Activated T-cell treated with anti-CD3 and anti-CD28 coated beads for 1 hour (primary cell): ENCODE results near the gene HLA-DQB2.
"Not testable (repeated sequence)": the region's sequence is repeated elsewhere in the genome, so short reads cannot be mapped to it uniquely, and the experiment has no call there.

Experiments
- DNase-seq: peaks from one replicate; pipeline ENCODE4 v3.0.0-alpha.2; 2020; ENCODE audit warnings: low read depth

The HLA-DQB2 gene

DNA sequence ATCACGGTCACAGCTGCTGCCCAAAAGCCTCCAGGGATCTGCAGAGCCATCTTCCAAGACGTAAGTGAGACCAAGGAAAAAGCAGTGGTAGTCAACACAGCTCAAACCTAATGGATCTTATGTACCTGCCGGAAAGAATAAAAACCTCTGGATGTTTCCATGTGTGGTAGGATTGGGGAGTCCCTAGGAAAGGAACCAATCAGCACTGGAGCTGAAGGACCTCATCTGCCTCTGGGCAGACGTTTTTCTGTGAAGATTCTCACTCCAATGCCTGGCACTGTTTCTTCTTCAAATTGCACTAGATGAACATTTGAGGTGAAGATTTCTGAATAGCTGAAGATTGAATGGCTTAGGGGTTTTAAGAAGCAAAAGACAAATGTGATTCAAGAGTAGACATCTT, at the start of gene HLA-DQB2:
Gene HLA-DQB2, minus strand, starts transcription at position 112 of the 400 bp plus-strand sequence. Its CDS starts 62 bp downstream, at position 50.
- DNase-seq: no peak

- no peak for DNase-seq
Measured at GRCh38 chr6:32809171-32809570, 45.8 kb upstream of the HLA-DQB2 start.

GRCh38 chr6:32807020-32807580, 43.8 kb upstream of the HLA-DQB2 start:
- DNase-seq: no peak

GRCh38 chr6:32805404-32805803, 42.1 kb upstream of the HLA-DQB2 start:
- not testable (repeated sequence) for DNase-seq

DNA sequence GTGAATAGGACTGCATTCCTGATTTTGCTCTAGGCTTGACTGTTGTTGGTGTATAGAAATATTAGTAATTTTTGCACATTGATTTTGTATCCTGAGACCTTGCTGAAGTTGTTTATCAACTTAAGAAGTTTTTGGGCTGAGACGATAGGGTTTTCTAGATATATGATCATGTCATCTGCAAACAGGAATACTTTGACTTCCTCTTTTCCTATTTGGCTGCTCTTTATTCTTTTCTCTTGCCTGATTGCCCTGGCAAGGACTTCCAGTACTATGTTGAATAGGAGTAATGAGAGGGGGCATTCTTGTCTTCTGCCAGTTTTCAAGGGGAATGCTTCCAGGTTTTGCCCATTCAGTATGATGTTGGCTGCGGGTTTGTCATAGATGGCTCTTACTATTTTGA, 40.1 kb upstream of the HLA-DQB2 start:
- DNase-seq: no peak

DNA sequence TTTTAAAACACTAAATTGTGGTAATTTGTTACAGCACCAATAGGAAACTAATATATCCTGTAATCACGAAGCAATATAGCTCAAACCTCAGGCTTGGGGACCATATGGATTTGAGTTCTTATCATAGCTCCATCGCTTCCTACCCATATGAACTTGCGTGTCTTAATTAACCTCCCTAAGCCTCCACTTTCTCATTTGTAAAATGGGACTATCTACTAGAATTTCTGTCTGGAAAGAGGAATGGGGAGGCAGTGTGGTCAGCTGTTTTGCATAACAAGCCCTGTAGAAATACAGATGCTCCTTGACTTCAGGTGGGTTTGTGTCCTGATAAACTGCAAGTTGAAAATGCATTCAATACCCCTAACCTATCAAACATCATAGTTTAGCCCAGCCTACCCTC, 36.4 kb upstream of the HLA-DQB2 start:
- no peak for DNase-seq

GRCh38 chr6:32799168-32799567, 35.8 kb upstream of the HLA-DQB2 start:
- no peak for DNase-seq

DNA sequence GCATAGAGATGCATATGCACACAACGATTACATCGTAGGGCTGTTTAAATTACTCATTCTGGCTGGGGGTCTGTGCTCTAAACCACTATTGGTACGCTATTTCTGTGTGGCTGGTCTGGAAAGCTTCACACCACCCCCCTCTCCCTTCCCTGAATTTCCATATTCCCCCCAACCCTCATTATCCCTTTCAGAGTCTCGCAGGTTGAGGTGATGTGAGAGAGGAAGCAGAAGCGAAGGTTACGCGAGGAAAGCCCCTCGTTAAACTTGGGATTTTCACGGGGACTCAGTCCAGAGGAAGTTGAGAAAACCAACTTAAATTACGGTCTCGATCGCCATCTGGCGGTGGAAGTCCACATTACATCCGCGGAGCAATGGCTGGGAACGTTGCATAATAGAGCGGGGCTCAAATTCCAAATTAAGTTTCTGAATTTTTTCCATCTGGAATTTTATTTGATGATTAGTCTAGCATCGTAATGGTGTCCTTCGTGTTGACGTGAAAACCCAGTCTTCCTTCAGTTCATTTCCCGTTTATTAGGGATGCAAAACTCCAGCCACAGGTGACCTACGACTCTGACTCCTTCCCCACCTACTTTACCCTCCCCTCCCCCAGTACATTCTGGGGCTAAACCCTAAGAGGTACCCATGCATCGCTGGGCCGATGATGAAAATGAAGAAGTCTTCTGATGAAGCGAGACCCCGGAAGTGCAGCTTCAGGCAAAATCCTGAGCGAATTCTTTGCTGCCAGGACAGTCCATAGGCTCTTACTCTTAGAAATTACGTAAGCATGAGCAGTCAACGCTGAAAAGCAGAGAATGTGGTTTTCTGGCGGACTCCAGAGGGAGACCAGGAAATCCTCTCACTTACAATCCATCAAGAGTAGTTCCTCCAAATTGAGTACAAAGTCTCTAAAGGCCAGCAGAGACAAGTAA, 33.8 kb upstream of the HLA-DQB2 start:
- DNase-seq: peak; percentile 75

- DNase-seq: no peak
Measured at GRCh38 chr6:32794510-32794909, 31.2 kb upstream of the HLA-DQB2 start.

DNA sequence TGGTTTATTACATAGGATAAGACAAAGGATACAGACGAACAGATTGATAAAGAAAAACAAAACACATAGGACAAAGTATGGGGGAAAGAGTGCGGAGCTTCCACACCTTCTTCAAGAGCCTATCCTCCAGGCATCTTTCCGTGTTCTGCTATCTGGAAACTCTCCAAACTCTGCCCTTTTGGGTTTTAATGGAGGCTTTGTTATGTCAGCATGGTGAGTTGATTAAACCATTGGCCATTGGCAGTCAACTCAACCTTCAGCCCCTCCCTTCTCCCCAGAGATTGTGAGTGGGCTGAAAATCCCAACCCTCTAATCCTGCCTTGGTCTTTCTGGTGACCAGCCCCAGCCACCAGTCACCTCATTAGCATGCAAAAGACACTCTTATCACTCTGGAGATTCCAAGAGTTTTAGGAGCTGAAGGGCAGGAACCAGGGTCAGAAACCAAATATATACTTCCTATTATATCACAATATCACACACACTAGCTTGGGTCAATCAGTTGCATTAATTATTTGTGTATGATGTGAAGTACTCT, 29.6 kb upstream of the HLA-DQB2 start:
- no peak for DNase-seq

GRCh38 chr6:32790306-32790705, 27.0 kb upstream of the HLA-DQB2 start:
- no peak for DNase-seq

GRCh38 chr6:32785781-32786533, 22.6 kb upstream of the HLA-DQB2 start:
- no peak for DNase-seq

DNA sequence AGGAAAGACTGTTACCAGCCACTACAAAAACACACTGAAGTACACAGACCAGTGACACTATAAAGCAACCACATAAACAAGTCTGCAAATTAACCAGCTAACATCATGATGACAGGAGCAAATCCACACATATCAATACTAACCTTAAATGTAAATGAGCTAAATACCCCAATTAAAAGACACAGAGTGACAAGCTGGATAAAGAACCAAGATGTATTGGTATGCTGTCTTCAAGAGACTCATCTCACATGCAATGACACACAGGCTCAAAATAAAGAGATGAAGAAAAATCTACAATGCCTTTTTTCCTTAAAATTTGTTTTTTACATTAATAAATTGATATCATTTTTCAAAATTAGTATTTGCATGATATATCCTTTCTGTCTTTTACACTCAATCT, 19.6 kb upstream of the HLA-DQB2 start:
- DNase-seq: not testable (repeated sequence)

DNA sequence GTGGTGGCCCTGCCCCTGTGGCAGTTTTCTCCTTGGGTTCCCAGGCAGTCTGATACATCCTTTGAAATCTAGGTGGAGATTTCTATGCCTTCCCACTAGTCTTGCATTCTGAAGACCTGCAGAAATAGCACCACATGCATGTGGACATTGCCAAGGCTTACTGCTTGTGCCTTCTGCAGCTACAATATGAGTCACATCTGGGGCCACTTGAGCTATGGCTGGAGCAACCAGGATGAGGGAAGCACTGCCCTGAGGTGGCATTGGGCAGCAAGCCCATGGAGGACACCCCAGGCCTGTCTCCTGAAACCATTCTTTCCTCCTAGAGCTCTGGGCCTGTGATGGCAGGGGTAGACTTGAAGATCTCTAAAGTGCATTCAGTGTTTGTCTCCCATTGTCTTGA, 15.7 kb upstream of the HLA-DQB2 start:
- no peak for DNase-seq

DNA sequence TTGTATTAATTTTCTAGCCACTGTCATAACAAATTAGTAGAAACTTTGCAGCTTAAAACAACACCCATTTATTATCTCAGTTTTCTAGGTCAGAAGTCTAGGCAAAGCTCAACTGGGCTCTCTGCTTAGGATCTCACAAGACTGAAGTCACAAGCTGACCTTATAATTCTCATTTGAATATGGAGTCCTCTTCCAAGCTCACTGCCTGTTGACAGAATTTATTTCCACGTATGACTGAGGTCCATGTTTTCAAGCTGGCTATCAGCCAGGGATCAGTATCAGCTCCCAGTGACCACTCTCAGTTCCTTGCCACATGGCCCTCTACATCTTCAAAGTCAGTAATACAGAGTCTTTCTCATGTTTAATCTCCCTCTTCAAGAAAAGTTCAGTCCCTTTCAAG, 11.7 kb upstream of the HLA-DQB2 start:
- no peak for DNase-seq

- DNase-seq: no peak
Measured at GRCh38 chr6:32774426-32774825, 11.1 kb upstream of the HLA-DQB2 start.

- DNase-seq: no peak
Measured at GRCh38 chr6:32772656-32773055, 9.3 kb upstream of the HLA-DQB2 start.

DNA sequence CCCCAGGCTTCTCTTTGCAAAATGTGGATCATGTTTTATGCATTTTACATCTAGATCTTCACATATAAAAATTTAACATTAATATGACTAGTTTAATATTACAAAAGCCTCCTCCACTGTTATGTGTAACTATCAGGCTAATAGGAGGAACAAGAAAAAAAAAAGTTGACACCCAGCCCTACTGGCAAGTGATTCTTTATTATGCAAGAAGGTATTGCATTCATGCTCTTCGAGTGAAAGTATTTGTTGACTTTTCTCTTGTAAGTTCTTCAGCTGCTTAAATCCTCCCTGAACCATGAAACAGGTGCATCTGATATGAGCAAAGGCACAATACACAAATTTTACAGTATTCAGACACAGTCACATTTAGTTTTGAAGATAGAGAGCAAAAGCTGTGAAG, 716 bp upstream of the HLA-DQB2 start:
- no peak for DNase-seq

- no peak for DNase-seq
Measured at GRCh38 chr6:32761548-32761947, 1.8 kb downstream of the HLA-DQB2 start.

DNA sequence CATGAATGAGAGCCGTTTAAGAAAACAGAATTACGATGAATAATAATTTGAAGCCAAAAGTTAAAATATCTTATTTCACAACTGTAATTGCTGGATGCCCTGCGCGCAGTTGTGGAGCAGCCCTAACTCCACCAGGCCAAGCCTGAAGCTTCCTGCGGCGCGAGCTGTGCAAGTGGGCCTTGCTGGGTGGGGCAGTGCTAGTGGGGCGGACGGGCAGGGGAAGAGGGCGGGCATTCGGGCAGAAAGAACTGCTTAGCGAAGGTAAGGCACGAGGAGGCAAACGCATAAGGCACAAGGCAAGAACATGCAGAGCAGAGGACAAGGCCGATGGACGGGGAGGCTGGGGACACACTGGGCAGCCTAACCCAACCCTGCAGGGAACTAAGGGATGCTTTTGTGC, 2.3 kb downstream of the HLA-DQB2 start:
- no peak for DNase-seq

GRCh38 chr6:32759669-32760068, 3.7 kb downstream of the HLA-DQB2 start:
- no peak for DNase-seq

DNA sequence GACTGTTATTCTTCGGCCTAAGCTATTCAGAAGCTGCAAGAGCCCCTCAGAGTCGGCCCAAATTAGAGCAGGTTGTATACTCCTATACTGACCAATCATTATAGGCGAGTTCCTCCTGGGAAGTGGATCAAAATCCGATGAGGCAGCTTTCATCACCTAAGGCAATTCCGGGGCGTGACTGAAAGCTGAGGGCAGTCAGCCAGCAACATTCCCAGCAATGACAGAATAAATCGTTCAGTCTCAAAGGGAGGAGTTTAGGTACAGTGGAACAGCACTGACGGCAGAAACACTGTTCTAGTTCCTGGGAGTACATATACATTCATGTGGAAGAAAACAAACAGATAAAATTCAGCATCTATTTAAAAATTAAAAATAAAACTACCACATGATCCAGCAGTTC, 10.8 kb downstream of the HLA-DQB2 start:
- no peak for DNase-seq

GRCh38 chr6:32745649-32746048, 17.7 kb downstream of the HLA-DQB2 start:
- DNase-seq: not testable (repeated sequence)
